ENCODE data around the gene KCND3.

GRCh38 chr1:111953797-111954196, 35.7 kb downstream of the KCND3 start:
- TF ChIP-seq, protein P1, sequence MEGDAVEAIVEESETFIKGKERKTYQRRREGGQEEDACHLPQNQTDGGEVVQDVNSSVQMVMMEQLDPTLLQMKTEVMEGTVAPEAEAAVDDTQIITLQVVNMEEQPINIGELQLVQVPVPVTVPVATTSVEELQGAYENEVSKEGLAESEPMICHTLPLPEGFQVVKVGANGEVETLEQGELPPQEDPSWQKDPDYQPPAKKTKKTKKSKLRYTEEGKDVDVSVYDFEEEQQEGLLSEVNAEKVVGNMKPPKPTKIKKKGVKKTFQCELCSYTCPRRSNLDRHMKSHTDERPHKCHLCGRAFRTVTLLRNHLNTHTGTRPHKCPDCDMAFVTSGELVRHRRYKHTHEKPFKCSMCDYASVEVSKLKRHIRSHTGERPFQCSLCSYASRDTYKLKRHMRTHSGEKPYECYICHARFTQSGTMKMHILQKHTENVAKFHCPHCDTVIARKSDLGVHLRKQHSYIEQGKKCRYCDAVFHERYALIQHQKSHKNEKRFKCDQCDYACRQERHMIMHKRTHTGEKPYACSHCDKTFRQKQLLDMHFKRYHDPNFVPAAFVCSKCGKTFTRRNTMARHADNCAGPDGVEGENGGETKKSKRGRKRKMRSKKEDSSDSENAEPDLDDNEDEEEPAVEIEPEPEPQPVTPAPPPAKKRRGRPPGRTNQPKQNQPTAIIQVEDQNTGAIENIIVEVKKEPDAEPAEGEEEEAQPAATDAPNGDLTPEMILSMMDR (IDR thresholded peaks at IDR 0.05; ENCODE audit: extremely low read depth in 1 of 2, insufficient read depth in 1 of 2, low read depth in 1 of 2, low read length in 2 of 2), result no peak
- TF ChIP-seq, protein P2, sequence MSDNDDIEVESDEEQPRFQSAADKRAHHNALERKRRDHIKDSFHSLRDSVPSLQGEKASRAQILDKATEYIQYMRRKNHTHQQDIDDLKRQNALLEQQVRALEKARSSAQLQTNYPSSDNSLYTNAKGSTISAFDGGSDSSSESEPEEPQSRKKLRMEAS (IDR thresholded peaks at IDR 0.05; ENCODE audit: insufficient read depth, insufficient read length), result no peak
- TF ChIP-seq EZH2 (IDR thresholded peaks at IDR 0.05; ENCODE audit: borderline replicate concordance, low read depth, low read length, severe bottlenecking) (no peak), POLR2AphosphoS5 (IDR thresholded peaks at IDR 0.05; ENCODE audit: insufficient read depth, low read depth, low read length) (no peak), POLR2A (IDR thresholded peaks at IDR 0.05; ENCODE audit: low read depth, low read length) (no peak), GATA2 (IDR thresholded peaks at IDR 0.05; ENCODE audit: insufficient read depth, insufficient read length, low read depth, low read length) (no peak), FOS (IDR thresholded peaks at IDR 0.05; ENCODE audit: borderline replicate concordance, insufficient read depth, low read length) (no peak), JUN (IDR thresholded peaks at IDR 0.05; ENCODE audit: borderline replicate concordance, insufficient read depth, insufficient read length, low read depth) (no peak), MYC (IDR thresholded peaks at IDR 0.05; ENCODE audit: low read depth, low read length) (no peak)

Measured in endothelial cell of umbilical vein (primary cell).